GM19463 (cell line): Measurements from ENCODE around the gene PEX1.
"Not testable (repeated sequence)": the region's sequence is repeated elsewhere in the genome, so short reads cannot be mapped to it uniquely, and the experiment has no call there.

Experiments
- ATAC-seq: cut with Tn5 transposase; IDR thresholded peaks from one replicate; pipeline ENCODE4 v1.9.1; 2021; ENCODE audit warnings: mild to moderate bottlenecking, moderate library complexity; ENCODE audit not compliant: unreplicated experiment

PEX1 gene

GRCh38 chr7:92528188-92528957, at the start of gene PEX1, which contains the start of gene RBM48:
PEX1 (minus strand) TSS chr7:92528520; CDS start chr7:92528435, 85 bp downstream.
RBM48 (plus strand) TSS chr7:92528795; CDS start chr7:92528814, 19 bp downstream.
- ATAC-seq: peak; percentile 93

- ATAC-seq: no peak
Measured at GRCh38 chr7:92576296-92576695, 48.0 kb upstream of the PEX1 start.

- ATAC-seq: no peak
Measured at GRCh38 chr7:92569137-92569536, 40.8 kb upstream of the PEX1 start.

- no peak for ATAC-seq
Measured at GRCh38 chr7:92567460-92567859, 39.1 kb upstream of the PEX1 start.

- ATAC-seq: no peak
Measured at GRCh38 chr7:92563345-92563744, 35.0 kb upstream of the PEX1 start.

GRCh38 chr7:92560602-92561001, 32.3 kb upstream of the PEX1 start:
- ATAC-seq: no peak

- ATAC-seq: no peak
Measured at GRCh38 chr7:92557808-92558362, 29.6 kb upstream of the PEX1 start.

GRCh38 chr7:92557249-92557648, 28.9 kb upstream of the PEX1 start:
- ATAC-seq: no peak

- ATAC-seq: no peak
Measured at GRCh38 chr7:92550194-92550593, 21.9 kb upstream of the PEX1 start.

GRCh38 chr7:92547579-92547978, 19.3 kb upstream of the PEX1 start:
- no peak for ATAC-seq

- ATAC-seq: no peak
Measured at GRCh38 chr7:92546856-92547497, 18.7 kb upstream of the PEX1 start.

GRCh38 chr7:92545116-92545515, 16.8 kb upstream of the PEX1 start:
- ATAC-seq: not testable (repeated sequence)

GRCh38 chr7:92543542-92543941, 15.2 kb upstream of the PEX1 start:
- ATAC-seq: not testable (repeated sequence)

- ATAC-seq: no peak
Measured at GRCh38 chr7:92534572-92534971, 6.3 kb upstream of the PEX1 start.

GRCh38 chr7:92528958-92529264, 591 bp upstream of the PEX1 start:
- peak; percentile 1 for ATAC-seq

- ATAC-seq: peak; percentile 18
Measured at GRCh38 chr7:92527300-92528187, 776 bp downstream of the PEX1 start.

- ATAC-seq: no peak
Measured at GRCh38 chr7:92523110-92523509, 5.2 kb downstream of the PEX1 start.

- ATAC-seq: no peak
Measured at GRCh38 chr7:92520024-92520423, 8.3 kb downstream of the PEX1 start.

- ATAC-seq: no peak
Measured at GRCh38 chr7:92517631-92518030, 10.7 kb downstream of the PEX1 start.

- ATAC-seq: no peak
Measured at GRCh38 chr7:92513167-92513902, 15.0 kb downstream of the PEX1 start.

- no peak for ATAC-seq
Measured at GRCh38 chr7:92508946-92509345, 19.4 kb downstream of the PEX1 start.
